Fibroblast of lung (primary cell): Measurements from ENCODE around the gene TMTC2.

Source experiments
- CTCF ChIP-seq, 2 donors: IDR thresholded peaks in 1 of 2; conservative IDR thresholded peaks in 1 of 2; 1 replicate in 1 of 2; 2 replicates in 1 of 2; pipeline ENCODE4 v1.5.1; 2011 to 2012; ENCODE audit warnings: low read length in 2 of 2, control low read depth in 1 of 2, inconsistent platforms in 1 of 2, low read depth in 1 of 2, mild to moderate bottlenecking in 1 of 2
- EZH2 ChIP-seq: IDR thresholded peaks from 2 replicates; pipeline ENCODE4 v1.5.1; 2012; ENCODE audit warnings: low read length, control low read depth, mild to moderate bottlenecking; ENCODE audit errors: missing control alignments

DNA sequence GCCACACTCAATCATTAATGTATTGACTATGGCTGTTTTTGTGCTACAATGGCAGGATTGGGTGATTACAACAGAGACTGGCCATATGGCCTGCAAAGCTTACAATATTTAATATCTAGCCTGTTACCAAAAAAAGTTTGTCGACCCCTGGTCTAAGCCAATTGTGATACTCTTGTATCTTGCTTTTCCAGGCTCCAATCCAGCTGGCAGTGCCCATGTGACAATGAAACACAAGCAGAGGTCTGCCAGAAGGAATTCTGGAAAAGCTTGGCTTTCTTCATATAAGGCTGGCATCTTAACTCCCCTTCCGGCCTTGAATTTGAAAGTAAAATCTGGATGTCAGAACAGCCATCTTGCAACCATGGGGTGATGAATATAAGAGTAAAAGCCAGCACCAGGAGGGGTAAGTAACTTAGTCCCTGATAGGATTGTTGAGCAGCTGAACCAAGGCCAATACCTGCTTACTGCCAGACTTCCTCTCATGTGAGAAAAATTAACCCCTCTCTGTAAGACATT lies 458.7 kb downstream of the TMTC2 start:
- TF ChIP-seq CTCF (conservative IDR thresholded peaks at IDR 0.05 in 1 of 2, IDR thresholded peaks at IDR 0.05 in 1 of 2; ENCODE audit: low read depth in 1 of 2, low read length in 2 of 2) (no peak), EZH2 (no peak)
